GM23338 (cell line): ENCODE results near the gene SHANK1. TPM values are rescaled to one million over a fixed set of nuclear protein-coding genes. Genes with fewer than 3 reads are reported as not detected.

Experiments
- ATAC-seq: fragments of 200-7000 bp; cut with Tn5 transposase; 3 replicates; pipeline ENCODE4 v1.9.1; 2020
- DNase-seq: peaks from one replicate; pipeline ENCODE4 v3.0.0-alpha.2; 2015; ENCODE audit warnings: low spot score
- H2AFZ ChIP-seq: fragments of 200-600 bp; sonication (generic); 2 replicates; pipeline ENCODE4 v1.8.0; 2016; ENCODE audit warnings: antibody characterized with exemption, mild to moderate bottlenecking, moderate library complexity
- H3F3A ChIP-seq: fragments of 200-600 bp; sonication (generic); replicated peaks from 2 replicates; pipeline ENCODE4 v1.8.0; 2017; ENCODE audit warnings: antibody characterized with exemption, mixed run types, low read depth
- H3K27ac ChIP-seq: fragments of 200-600 bp; sonication (generic); 2 replicates; pipeline ENCODE4 v1.6.1; 2016; ENCODE audit warnings: low read depth
- H3K27me3 ChIP-seq: fragments of 200-600 bp; sonication (generic); 2 replicates; pipeline ENCODE4 v1.8.0; 2016; ENCODE audit warnings: mild to moderate bottlenecking, mixed run types, moderate library complexity; ENCODE audit not compliant: insufficient read depth
- H3K36me3 ChIP-seq: fragments of 200-600 bp; sonication (generic); 2 replicates; pipeline ENCODE4 v1.8.0; 2016; ENCODE audit warnings: mild to moderate bottlenecking; ENCODE audit not compliant: insufficient read depth
- H3K4me1 ChIP-seq: fragments of 200-600 bp; sonication (generic); 2 replicates; pipeline ENCODE4 v1.8.0; 2016; ENCODE audit warnings: mild to moderate bottlenecking, moderate library complexity; ENCODE audit not compliant: insufficient read depth
- H3K4me2 ChIP-seq: fragments of 200-600 bp; sonication (generic); 2 replicates; pipeline ENCODE4 v1.7.1; 2017; ENCODE audit warnings: mixed run types
- H3K4me3 ChIP-seq: fragments of 200-600 bp; sonication (generic); 2 replicates; pipeline ENCODE4 v1.6.1; 2016; ENCODE audit warnings: mixed run types
- H3K79me2 ChIP-seq: fragments of 200-600 bp; sonication (generic); replicated peaks from 2 replicates; pipeline ENCODE4 v1.8.0; 2017; ENCODE audit warnings: mild to moderate bottlenecking; ENCODE audit not compliant: insufficient read depth
- H3K9me2 ChIP-seq: fragments of 200-600 bp; sonication (generic); 2 replicates; pipeline ENCODE4 v1.8.0; 2017; ENCODE audit not compliant: insufficient read depth
- H4K20me1 ChIP-seq: fragments of 200-600 bp; sonication (generic); replicated peaks from 2 replicates; pipeline ENCODE4 v1.8.0; 2017; ENCODE audit warnings: mild to moderate bottlenecking; ENCODE audit not compliant: insufficient read depth
- H3K27ac Mint-ChIP-seq: 2 replicates; pipeline ENCODE4 v1.8.0; 2020; ENCODE audit warnings: inconsistent platforms, mild to moderate bottlenecking, moderate library complexity, mixed read lengths
- H3K27me3 Mint-ChIP-seq: 3 replicates; pipeline ENCODE4 v1.8.0; 2022; ENCODE audit warnings: low read depth, mild to moderate bottlenecking, moderate library complexity, mixed read lengths, inconsistent platforms; ENCODE audit not compliant: insufficient read depth, poor library complexity
- H3K36me3 Mint-ChIP-seq: 3 replicates; pipeline ENCODE4 v1.8.0; 2021; ENCODE audit warnings: low read depth, mild to moderate bottlenecking, inconsistent platforms, moderate library complexity, mixed read lengths
- H3K4me1 Mint-ChIP-seq: 3 replicates; pipeline ENCODE4 v1.8.0; 2020; ENCODE audit warnings: mild to moderate bottlenecking, inconsistent platforms, mixed read lengths
- H3K4me3 Mint-ChIP-seq: 3 replicates; pipeline ENCODE4 v1.8.0; 2021; ENCODE audit warnings: moderate library complexity, mild to moderate bottlenecking, inconsistent platforms, mixed read lengths
- H3K9me3 Mint-ChIP-seq: 3 replicates; pipeline ENCODE4 v1.8.0; 2020; ENCODE audit warnings: moderate library complexity, mild to moderate bottlenecking, inconsistent platforms, mixed read lengths
- CREB1 ChIP-seq: fragments of 250-450 bp; sonication (Bioruptor Pico); IDR thresholded peaks from 2 replicates; pipeline ENCODE4 v1.5.0; 2020; ENCODE audit warnings: low read depth, mild to moderate bottlenecking, moderate library complexity
- CTCF ChIP-seq, 2 experiments: fragments of 200-600 bp in 1 of 2; sonication (generic) in 1 of 2; conservative IDR thresholded peaks; 2 replicates each; pipeline versions ENCODE4 v1.5.1 to v1.6.1; 2016 to 2017; ENCODE audit warnings: antibody characterized with exemption in 2 of 2, low read depth in 2 of 2, mild to moderate bottlenecking in 2 of 2, moderate library complexity in 1 of 2
- ETS1 ChIP-seq: IDR thresholded peaks from 2 replicates; pipeline ENCODE4 v1.6.1; 2016; ENCODE audit warnings: antibody characterized with exemption
- EZH2 ChIP-seq: fragments of 200-600 bp; sonication (generic); IDR thresholded peaks from one replicate; pipeline ENCODE4 v1.8.0; 2017; ENCODE audit warnings: antibody characterized with exemption, mild to moderate bottlenecking, low read depth; ENCODE audit not compliant: unreplicated experiment
- EZH2phosphoT487 ChIP-seq: fragments of 200-600 bp; sonication (generic); IDR thresholded peaks from one replicate; pipeline ENCODE4 v1.8.1; 2018; ENCODE audit warnings: antibody characterized with exemption; ENCODE audit not compliant: unreplicated experiment
- POLR2AphosphoS5 ChIP-seq: IDR thresholded peaks from 2 replicates; pipeline ENCODE4 v1.6.1; 2016; ENCODE audit warnings: antibody characterized with exemption, low read depth
- STAT1 ChIP-seq: IDR thresholded peaks from one replicate; pipeline ENCODE4 v1.6.1; 2016; ENCODE audit warnings: antibody characterized with exemption; ENCODE audit not compliant: unreplicated experiment
- ZNF114 ChIP-seq: fragments of 250-450 bp; sonication (Bioruptor Pico); IDR thresholded peaks from 2 replicates; pipeline ENCODE4 v1.5.0; 2020; ENCODE audit warnings: mild to moderate bottlenecking, moderate library complexity
- ZNF331 ChIP-seq: fragments of 250-450 bp; sonication (Bioruptor Pico); IDR thresholded peaks from 2 replicates; pipeline ENCODE4 v1.5.0; 2020; ENCODE audit warnings: low read depth, mild to moderate bottlenecking, moderate library complexity
- polyA plus RNA-seq: library from polyadenylated mRNA; unstranded; fragments of >200 nt; fragmentation: Nextera tagmentation; extraction: Ambion mirVana; gene quantifications from 2 replicates; pipeline ENCODE4 v1.2.1, GENCODE V29; 2016
- total RNA-seq: library from RNA; depleted of rRNA; stranded (reverse); fragments of >200 nt; shearing (Covaris generic); gene quantifications from 2 replicates; pipeline ENCODE4 v1.2.3, GENCODE V29; 2014
- TF ChIP-seq, protein P1 (sequence below): IDR thresholded peaks from one replicate; pipeline ENCODE4 v1.6.1; 2018; ENCODE audit warnings: antibody characterized with exemption; ENCODE audit not compliant: unreplicated experiment

The SHANK1 gene
- total and polyA plus RNA-seq, 2 experiments from 2014 or later, result 0.23 to 4.1 TPM

DNA sequence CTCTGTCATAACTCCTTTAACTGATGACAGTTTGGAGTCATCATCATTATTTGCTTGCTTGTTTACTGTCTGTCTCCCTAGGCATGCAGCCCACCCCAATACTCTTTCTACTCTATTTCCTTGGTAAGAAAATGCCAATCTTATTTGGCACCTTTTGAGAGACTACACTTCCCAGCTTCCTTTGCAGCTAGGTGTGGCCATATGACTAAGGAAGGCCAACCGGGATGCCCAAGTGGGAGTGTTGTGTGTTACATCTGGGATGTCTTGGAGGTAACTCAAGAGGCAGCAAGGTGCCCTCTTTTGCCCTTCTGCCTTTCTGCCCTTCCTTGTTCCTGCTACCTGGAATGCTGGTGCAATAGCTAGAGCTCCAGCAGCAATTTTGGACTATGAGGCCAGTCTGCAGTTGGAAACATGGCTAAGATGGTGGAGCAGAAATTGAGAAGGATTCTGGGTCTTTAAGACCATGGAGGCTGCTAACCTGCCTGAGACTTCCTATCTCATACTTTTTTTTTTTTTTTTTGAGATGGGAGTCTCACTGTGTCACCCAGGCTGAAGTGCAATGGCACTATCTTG is 42.9 kb downstream of the SHANK1 start (continued):
- TF ChIP-seq, protein P1, sequence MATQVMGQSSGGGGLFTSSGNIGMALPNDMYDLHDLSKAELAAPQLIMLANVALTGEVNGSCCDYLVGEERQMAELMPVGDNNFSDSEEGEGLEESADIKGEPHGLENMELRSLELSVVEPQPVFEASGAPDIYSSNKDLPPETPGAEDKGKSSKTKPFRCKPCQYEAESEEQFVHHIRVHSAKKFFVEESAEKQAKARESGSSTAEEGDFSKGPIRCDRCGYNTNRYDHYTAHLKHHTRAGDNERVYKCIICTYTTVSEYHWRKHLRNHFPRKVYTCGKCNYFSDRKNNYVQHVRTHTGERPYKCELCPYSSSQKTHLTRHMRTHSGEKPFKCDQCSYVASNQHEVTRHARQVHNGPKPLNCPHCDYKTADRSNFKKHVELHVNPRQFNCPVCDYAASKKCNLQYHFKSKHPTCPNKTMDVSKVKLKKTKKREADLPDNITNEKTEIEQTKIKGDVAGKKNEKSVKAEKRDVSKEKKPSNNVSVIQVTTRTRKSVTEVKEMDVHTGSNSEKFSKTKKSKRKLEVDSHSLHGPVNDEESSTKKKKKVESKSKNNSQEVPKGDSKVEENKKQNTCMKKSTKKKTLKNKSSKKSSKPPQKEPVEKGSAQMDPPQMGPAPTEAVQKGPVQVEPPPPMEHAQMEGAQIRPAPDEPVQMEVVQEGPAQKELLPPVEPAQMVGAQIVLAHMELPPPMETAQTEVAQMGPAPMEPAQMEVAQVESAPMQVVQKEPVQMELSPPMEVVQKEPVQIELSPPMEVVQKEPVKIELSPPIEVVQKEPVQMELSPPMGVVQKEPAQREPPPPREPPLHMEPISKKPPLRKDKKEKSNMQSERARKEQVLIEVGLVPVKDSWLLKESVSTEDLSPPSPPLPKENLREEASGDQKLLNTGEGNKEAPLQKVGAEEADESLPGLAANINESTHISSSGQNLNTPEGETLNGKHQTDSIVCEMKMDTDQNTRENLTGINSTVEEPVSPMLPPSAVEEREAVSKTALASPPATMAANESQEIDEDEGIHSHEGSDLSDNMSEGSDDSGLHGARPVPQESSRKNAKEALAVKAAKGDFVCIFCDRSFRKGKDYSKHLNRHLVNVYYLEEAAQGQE, result no peak
- no peak for TF ChIP-seq ZNF331 (CRISPR knock-in tag)

DNA sequence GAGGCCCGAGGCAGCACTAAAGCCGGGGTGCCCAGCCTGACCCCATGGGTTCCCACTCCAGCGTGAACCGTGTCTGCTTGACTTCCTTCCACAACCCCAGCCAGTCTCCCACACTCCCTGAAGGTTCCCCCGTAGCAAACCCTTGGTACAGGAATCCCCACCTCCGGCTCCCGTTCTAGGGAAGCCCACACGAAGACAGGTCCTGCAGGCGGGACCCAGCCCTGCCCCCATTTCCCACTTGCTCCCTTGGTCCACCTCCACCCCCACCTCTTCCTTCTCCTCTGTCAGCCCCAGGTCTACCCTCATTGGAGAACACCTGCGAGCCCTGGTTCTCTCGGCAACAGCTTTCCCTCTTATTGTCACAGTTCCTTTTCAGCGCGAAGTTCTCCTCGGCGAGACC is 46.5 kb downstream of the SHANK1 start:
- Histone ChIP-seq H3K27me3 (peaks cover 69% of the 10 kb centered on the region), H4K20me1 (peaks cover 3% of the 10 kb centered on the region; the same call in 1 of the 2 replicates), H3K79me2 (no peaks in the 10 kb centered on the region), H3K4me3 (peak overlapping the region; percentile 22), H3K36me3 (no peaks in the 10 kb centered on the region), H2AFZ (peak overlapping the region; percentile 78), H3K9me2 (no peaks in the 10 kb centered on the region), H3K27ac (no peak overlapping the region), H3F3A (peaks cover 12% of the 10 kb centered on the region), H3K4me2 (peak overlapping the region; percentile 46), H3K4me1 (peaks cover 32% of the 10 kb centered on the region)
- Mint-ChIP-seq H3K36me3 (peaks cover 55% of the 10 kb centered on the region), H3K4me1 (no peaks in the 10 kb centered on the region), H3K4me3 (no peak overlapping the region), H3K27ac (no peak overlapping the region), H3K27me3 (peaks cover 18% of the 10 kb centered on the region), H3K9me3 (peaks cover 91% of the 10 kb centered on the region)
- DNase-seq, result peak; percentile 39
- ATAC-seq, result no peak
- TF ChIP-seq POLR2AphosphoS5 (no peak), ETS1 (no peak), STAT1 (no peak), EZH2 (no peak), CREB1 (CRISPR knock-in tag) (no peak), ZNF331 (CRISPR knock-in tag) (no peak), EZH2phosphoT487 (no peak), ZNF114 (CRISPR knock-in tag) (no peak), CTCF (conservative IDR thresholded peaks at IDR 0.05; ENCODE audit: low read depth in 2 of 2) (no peak)
- TF ChIP-seq, protein P1, result no peak
